Mesenchymal stem cell (in vitro differentiated cells and primary cell): ENCODE data around the gene GGN.

Source experiments
- DNase-seq: peaks from one replicate; pipeline ENCODE4 v3.0.0-alpha.2; 2013
- H2AFZ ChIP-seq: one replicate; pipeline ENCODE4 v1.6.1; 2013; ENCODE audit warnings: low read depth, mild to moderate bottlenecking, control low read depth, inconsistent platforms, low read length, moderate library complexity
- H2AK5ac ChIP-seq: 2 replicates; pipeline ENCODE4 v1.6.1; 2013; ENCODE audit warnings: low read length, moderate library complexity, mild to moderate bottlenecking, inconsistent platforms; ENCODE audit not compliant: severe bottlenecking
- H2BK120ac ChIP-seq: one replicate; pipeline ENCODE4 v1.6.1; 2013; ENCODE audit warnings: low read depth, mild to moderate bottlenecking, inconsistent platforms, low read length, moderate library complexity
- H2BK12ac ChIP-seq, 2 experiments: one replicate each; pipeline ENCODE4 v1.6.1; 2013; ENCODE audit warnings: inconsistent platforms in 2 of 2, low read length in 2 of 2, mild to moderate bottlenecking in 2 of 2, moderate library complexity in 2 of 2, control low read depth in 1 of 2
- H2BK15ac ChIP-seq: one replicate; pipeline ENCODE4 v1.6.1; 2013; ENCODE audit warnings: mild to moderate bottlenecking, low read depth, inconsistent platforms; ENCODE audit not compliant: poor library complexity, severe bottlenecking
- H2BK5ac ChIP-seq: 2 replicates; pipeline ENCODE4 v1.6.1; 2013; ENCODE audit warnings: low read depth, mild to moderate bottlenecking, low read length, control low read depth, inconsistent platforms; ENCODE audit not compliant: poor library complexity, severe bottlenecking
- H3K14ac ChIP-seq, 2 experiments: one replicate each; pipeline ENCODE4 v1.6.1; 2013; ENCODE audit warnings: inconsistent platforms in 2 of 2, low read length in 2 of 2, control low read depth in 1 of 2, mild to moderate bottlenecking in 1 of 2, moderate library complexity in 1 of 2
- H3K18ac ChIP-seq, 2 experiments: one replicate each; pipeline ENCODE4 v1.6.1; 2013; ENCODE audit warnings: inconsistent platforms in 2 of 2, low read length in 2 of 2, control low read depth in 1 of 2, low read depth in 1 of 2, mild to moderate bottlenecking in 1 of 2
- H3K23ac ChIP-seq, 2 experiments: one replicate each; pipeline ENCODE4 v1.6.1; 2013; ENCODE audit warnings: inconsistent platforms in 2 of 2, low read length in 2 of 2, mild to moderate bottlenecking in 2 of 2, moderate library complexity in 2 of 2, control low read depth in 1 of 2
- H3K27ac ChIP-seq: 2 replicates; pipeline ENCODE4 v1.5.1; 2013; ENCODE audit warnings: mild to moderate bottlenecking, moderate library complexity, low read length, control low read depth, inconsistent platforms; ENCODE audit not compliant: poor library complexity, severe bottlenecking
- H3K27me3 ChIP-seq, 2 experiments: 2 replicates each; pipeline versions ENCODE4 v1.6.1 to v1.7.0; 2013; ENCODE audit warnings: low read length in 2 of 2, mild to moderate bottlenecking in 2 of 2, moderate library complexity in 2 of 2, control low read depth in 1 of 2, inconsistent platforms in 1 of 2; ENCODE audit not compliant: control insufficient read depth in 1 of 2, insufficient read depth in 1 of 2
- H3K36me3 ChIP-seq, 2 experiments: 2 replicates each; pipeline versions ENCODE4 v1.6.1 to v1.7.0; 2013; ENCODE audit warnings: low read length in 2 of 2, control low read depth in 1 of 2, inconsistent platforms in 1 of 2, low read depth in 1 of 2, mild to moderate bottlenecking in 1 of 2; ENCODE audit not compliant: insufficient read depth in 2 of 2, control insufficient read depth in 1 of 2
- H3K4ac ChIP-seq, 2 experiments: one replicate each; pipeline ENCODE4 v1.6.1; 2013; ENCODE audit warnings: inconsistent platforms in 2 of 2, low read length in 2 of 2, mild to moderate bottlenecking in 2 of 2, moderate library complexity in 2 of 2, control low read depth in 1 of 2, low read depth in 1 of 2
- H3K4me1 ChIP-seq: 2 replicates; pipeline ENCODE4 v1.6.1; 2013; ENCODE audit warnings: low read depth, low read length, control low read depth; ENCODE audit not compliant: control insufficient read depth, insufficient read depth
- H3K4me2 ChIP-seq: 2 replicates; pipeline ENCODE4 v1.6.1; 2013; ENCODE audit warnings: low read length, mild to moderate bottlenecking, inconsistent platforms; ENCODE audit not compliant: poor library complexity, severe bottlenecking
- H3K4me3 ChIP-seq, 2 experiments: 2 replicates each; pipeline versions ENCODE4 v1.5.1 to v1.7.0; 2013; ENCODE audit warnings: low read length in 2 of 2, mild to moderate bottlenecking in 2 of 2, control low read depth in 1 of 2, low read depth in 1 of 2; ENCODE audit not compliant: insufficient read depth in 1 of 2
- H3K79me1 ChIP-seq: replicated peaks from 2 replicates; pipeline ENCODE4 v1.6.1; 2013; ENCODE audit warnings: mild to moderate bottlenecking, control low read depth, low read length, inconsistent platforms; ENCODE audit not compliant: poor library complexity, severe bottlenecking
- H3K9ac ChIP-seq: 2 replicates; pipeline ENCODE4 v1.7.0; 2013; ENCODE audit warnings: mild to moderate bottlenecking, low read length, moderate library complexity
- H3K9me3 ChIP-seq: 2 replicates; pipeline ENCODE4 v1.7.0; 2013; ENCODE audit warnings: mild to moderate bottlenecking, low read length; ENCODE audit not compliant: control insufficient read depth
- H4K8ac ChIP-seq: one replicate; pipeline ENCODE4 v1.6.1; 2013; ENCODE audit warnings: inconsistent platforms, mild to moderate bottlenecking, low read length, moderate library complexity
- H4K91ac ChIP-seq: one replicate; pipeline ENCODE4 v1.6.1; 2013; ENCODE audit warnings: mild to moderate bottlenecking, low read length, inconsistent platforms
- WGBS: methylation state at CpG from one replicate; pipeline ENCODE4 v1.1.7; 2013; ENCODE audit warnings: mixed read lengths; 5-methylcytosine and 5-hydroxymethylcytosine counted together

Gene GGN

DNA sequence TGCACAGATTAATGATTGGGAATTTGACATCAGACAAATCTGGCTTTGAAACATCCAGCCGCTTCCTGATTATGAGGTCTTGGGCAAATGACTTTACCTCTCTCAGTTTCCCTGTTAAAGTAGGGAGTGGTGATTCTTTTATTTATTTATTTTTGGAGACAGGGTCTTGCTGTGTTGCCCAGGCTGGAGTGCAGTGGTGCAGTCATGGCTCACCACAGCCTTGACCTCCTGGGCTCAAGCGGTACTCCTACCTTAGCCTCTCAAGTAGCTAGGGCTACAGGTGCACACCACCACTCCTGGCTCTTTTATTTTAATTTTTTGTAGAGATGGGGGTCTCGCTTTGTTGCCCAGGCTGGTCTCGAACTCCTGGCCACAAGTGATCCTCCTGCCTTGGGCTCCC, 10.8 kb downstream of the GGN start:
- peaks cover 9% of the 10 kb centered on the region for H3K4me1 ChIP-seq
- H3K9me3 ChIP-seq: no peaks in the 10 kb centered on the region
- no peak overlapping the region for H2BK12ac ChIP-seq
- H3K18ac ChIP-seq: no peak overlapping the region
- H3K4me2 ChIP-seq: no peak overlapping the region
- no peak overlapping the region for H4K8ac ChIP-seq
- H3K36me3 ChIP-seq: peaks cover 49 to 53% of the 10 kb centered on the region in 2 experiments
- no peak overlapping the region for H2AK5ac ChIP-seq
- H2BK5ac ChIP-seq: no peak overlapping the region
- H3K4ac ChIP-seq: no peak overlapping the region
- H3K9ac ChIP-seq: peak overlapping the region; percentile 99
- no peak overlapping the region for H3K14ac ChIP-seq
- DNase-seq: no peak
- no peak overlapping the region for H2BK15ac ChIP-seq
- H2AFZ ChIP-seq: no peak overlapping the region
- H3K4me3 ChIP-seq: peak overlapping the region in 1 of 2 experiments; percentile 97
- no peak overlapping the region for H3K23ac ChIP-seq
- WGBS: 97% methylated on average over 4 of the region's 4 CpGs
- H3K27ac ChIP-seq: no peak overlapping the region
- peaks cover 24% of the 10 kb centered on the region for H3K79me1 ChIP-seq
- H4K91ac ChIP-seq: no peak overlapping the region
- H2BK120ac ChIP-seq: no peak overlapping the region
- peaks cover 0 to under 1% of the 10 kb centered on the region in 2 experiments for H3K27me3 ChIP-seq

DNA sequence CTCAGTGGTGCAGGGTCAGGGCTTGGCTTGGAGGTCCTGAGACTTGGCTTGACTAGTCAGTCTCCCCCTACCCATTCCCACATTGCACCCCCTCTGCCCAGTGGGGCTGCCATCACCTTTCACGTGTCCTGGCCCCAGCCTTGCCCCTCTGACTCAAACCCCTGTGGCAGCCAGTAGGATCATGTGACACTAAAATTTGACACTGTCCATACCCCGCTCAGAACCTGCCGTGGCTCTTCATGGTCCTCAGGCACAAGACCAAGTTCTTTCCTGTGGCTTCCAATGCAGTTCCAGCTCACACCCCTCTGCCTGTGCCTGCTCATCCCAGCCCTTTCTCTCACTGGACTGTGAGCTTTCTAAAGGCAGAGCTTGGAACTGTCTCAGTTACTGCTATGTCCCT, 11.3 kb downstream of the GGN start:
- Histone ChIP-seq H2AK5ac (no peak overlapping the region), H2BK12ac (no peak overlapping the region), H2AFZ (no peak overlapping the region), H3K36me3 (peaks cover 44 to 48% of the 10 kb centered on the region in 2 experiments), H2BK15ac (no peak overlapping the region), H4K8ac (no peak overlapping the region), H2BK5ac (no peak overlapping the region), H3K4me2 (no peak overlapping the region), H2BK120ac (no peak overlapping the region), H4K91ac (no peak overlapping the region), H3K4me1 (peaks cover 9% of the 10 kb centered on the region), H3K79me1 (peaks cover 20% of the 10 kb centered on the region), H3K18ac (no peak overlapping the region), H3K27me3 (peaks cover 0 to 5% of the 10 kb centered on the region in 2 experiments), H3K14ac (no peak overlapping the region), H3K27ac (no peak overlapping the region), H3K4me3 (peak overlapping the region in 1 of 2 experiments; percentile 97), H3K9ac (peak overlapping the region; percentile 99), H3K9me3 (no peaks in the 10 kb centered on the region), H3K23ac (peak overlapping the region in 1 of 2 experiments; percentile 48), H3K4ac (no peak overlapping the region)
- DNase-seq: no peak
- 87% methylated on average over 3 of the region's 3 CpGs for WGBS

DNA sequence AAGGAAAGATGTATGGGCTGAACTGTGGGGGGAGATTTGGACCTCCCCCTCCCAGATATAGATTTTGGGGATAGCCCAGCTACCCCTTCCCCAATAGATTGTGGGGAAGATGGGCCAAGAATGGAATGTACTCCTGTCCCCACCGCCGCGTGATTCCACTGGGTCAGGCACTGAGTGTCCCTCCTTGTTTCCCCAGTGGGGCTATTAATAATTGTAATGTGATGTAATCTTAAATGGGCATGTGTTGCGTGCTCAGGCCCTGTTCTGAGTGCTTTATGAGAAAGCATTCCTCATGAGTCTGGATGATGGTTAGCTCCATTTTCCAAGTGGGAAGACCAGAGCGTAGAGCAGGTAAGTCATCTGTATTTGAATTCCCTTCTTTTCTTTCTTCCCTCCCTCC, 12.1 kb downstream of the GGN start:
- H3K14ac ChIP-seq: no peak overlapping the region
- H3K4ac ChIP-seq: peak overlapping the region in 1 of 2 experiments; percentile 20
- no peak overlapping the region for H2AFZ ChIP-seq
- H3K18ac ChIP-seq: peak overlapping the region in 1 of 2 experiments; percentile 21
- H3K4me2 ChIP-seq: peak overlapping the region; percentile 80
- H3K4me3 ChIP-seq: peak overlapping the region in 1 of 2 experiments; percentile 97
- H2AK5ac ChIP-seq: peak overlapping the region; percentile 21
- H3K9ac ChIP-seq: peak overlapping the region; percentile 99
- peaks cover 0 to 10% of the 10 kb centered on the region in 2 experiments for H3K27me3 ChIP-seq
- H2BK5ac ChIP-seq: no peak overlapping the region
- H2BK15ac ChIP-seq: no peak overlapping the region
- no peaks in the 10 kb centered on the region for H3K9me3 ChIP-seq
- H3K23ac ChIP-seq: no peak overlapping the region
- peak; percentile 73 for DNase-seq
- H3K4me1 ChIP-seq: peaks cover 9% of the 10 kb centered on the region
- H2BK120ac ChIP-seq: no peak overlapping the region
- H4K91ac ChIP-seq: no peak overlapping the region
- peaks cover 12% of the 10 kb centered on the region for H3K79me1 ChIP-seq
- peak overlapping the region in 1 of 2 experiments; percentile 48 for H2BK12ac ChIP-seq
- H3K27ac ChIP-seq: peak overlapping the region; percentile 91
- 63% methylated on average over 5 of the region's 5 CpGs for WGBS
- peaks cover 36 to 40% of the 10 kb centered on the region in 2 experiments for H3K36me3 ChIP-seq
- H4K8ac ChIP-seq: no peak overlapping the region

DNA sequence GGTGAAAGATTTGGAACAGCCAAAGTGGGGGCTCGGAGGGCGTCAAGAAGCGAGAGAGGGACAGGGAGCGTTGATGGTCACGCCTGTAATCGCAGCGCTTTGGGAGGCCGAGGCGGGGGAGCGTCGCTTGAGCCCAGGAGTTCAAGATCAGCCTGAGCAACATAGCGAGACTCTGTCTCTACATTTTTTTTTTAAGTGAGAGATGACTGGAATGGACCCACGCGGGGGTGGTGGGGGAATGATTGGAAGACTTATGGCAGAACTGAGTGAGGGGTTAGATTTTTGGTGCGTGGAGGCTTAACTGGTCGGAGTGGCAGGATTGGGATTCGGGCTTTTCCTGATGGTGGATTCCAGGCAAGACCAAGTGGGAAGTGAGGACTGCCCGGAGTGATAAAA, 12.7 kb downstream of the GGN start:
- Histone ChIP-seq H3K9me3 (no peaks in the 10 kb centered on the region), H3K14ac (peak overlapping the region in 1 of 2 experiments; percentile 45), H4K8ac (peak overlapping the region; percentile 89), H2AFZ (peak overlapping the region; percentile 54), H2AK5ac (no peak overlapping the region), H3K4me1 (peaks cover 9% of the 10 kb centered on the region), H2BK12ac (no peak overlapping the region), H3K18ac (peak overlapping the region; percentile 26 to 95), H3K4ac (peak overlapping the region; percentile 6 to 96), H2BK15ac (peak overlapping the region; percentile 15), H3K79me1 (peaks cover 9% of the 10 kb centered on the region), H3K27ac (peak overlapping the region; percentile 91), H3K4me3 (peak overlapping the region; percentile 87 to 97), H2BK5ac (no peak overlapping the region), H3K23ac (no peak overlapping the region), H3K36me3 (peaks cover 29 to 33% of the 10 kb centered on the region in 2 experiments), H3K27me3 (peaks cover 3 to 17% of the 10 kb centered on the region in 2 experiments), H3K4me2 (peak overlapping the region; percentile 80), H4K91ac (peak overlapping the region; percentile 8), H3K9ac (peak overlapping the region; percentile 99), H2BK120ac (no peak overlapping the region)
- no peak for DNase-seq
- WGBS: 1% methylated on average over 18 of the region's 18 CpGs
